Stimulated activated CD8-positive, alpha-beta memory T cell treated with anti-CD3 and anti-CD28 coated beads, Interleukin-7, amount 100 ng/mL, for 1 hour (primary cell): ENCODE data around the gene PPP6R1.

Experiments
- DNase-seq, 2 donors: peaks; one replicate each; pipeline ENCODE4 v3.0.0-alpha.2; 2020; ENCODE audit warnings: low read depth in 2 of 2

Gene PPP6R1

GRCh38 chr19:55258828-55259539, at the start of gene PPP6R1:
Gene PPP6R1, minus strand, starts transcription at chr19:55259017. Its CDS starts 11,914 bp downstream, at chr19:55247103.
- peak; percentile 82 to 84 for DNase-seq

- DNase-seq = no peak
Observed at GRCh38 chr19:55308281-55308680, 49.5 kb upstream of the PPP6R1 start.

GRCh38 chr19:55306712-55307111, 47.9 kb upstream of the PPP6R1 start:
- no peak for DNase-seq

- DNase-seq = no peak
Observed at GRCh38 chr19:55305983-55306562, 47.3 kb upstream of the PPP6R1 start.

- DNase-seq = peak in 1 of 2 donors; percentile 9
Observed at GRCh38 chr19:55305491-55305890, 46.7 kb upstream of the PPP6R1 start.

GRCh38 chr19:55304980-55305379, 46.2 kb upstream of the PPP6R1 start:
- DNase-seq = no peak

- no peak for DNase-seq
Observed at GRCh38 chr19:55304279-55304978, 45.6 kb upstream of the PPP6R1 start.

- DNase-seq = no peak
Observed at GRCh38 chr19:55303477-55303876, 44.7 kb upstream of the PPP6R1 start.

- DNase-seq = no peak
Observed at GRCh38 chr19:55302318-55302703, 43.5 kb upstream of the PPP6R1 start.

GRCh38 chr19:55301459-55302317, 42.9 kb upstream of the PPP6R1 start:
- peak; percentile 95 to 97 for DNase-seq

- no peak for DNase-seq
Observed at GRCh38 chr19:55300886-55301458, 42.2 kb upstream of the PPP6R1 start.

- no peak for DNase-seq
Observed at GRCh38 chr19:55299991-55300390, 41.2 kb upstream of the PPP6R1 start.

- DNase-seq = no peak
Observed at GRCh38 chr19:55297267-55297666, 38.5 kb upstream of the PPP6R1 start.

GRCh38 chr19:55289117-55289796, 30.4 kb upstream of the PPP6R1 start:
- no peak for DNase-seq

- DNase-seq = no peak
Observed at GRCh38 chr19:55287361-55288079, 28.7 kb upstream of the PPP6R1 start.

GRCh38 chr19:55285229-55285890, 26.5 kb upstream of the PPP6R1 start:
- DNase-seq = no peak

GRCh38 chr19:55284405-55285058, 25.7 kb upstream of the PPP6R1 start:
- no peak for DNase-seq

GRCh38 chr19:55283548-55284377, 24.9 kb upstream of the PPP6R1 start, which contains the start of gene BRSK1:
Gene BRSK1, plus strand, starts transcription at chr19:55283997. Its CDS starts 446 bp downstream, at chr19:55284443.
- no peak for DNase-seq
